Suprapubic skin (tissue), 3 donors: ENCODE data around the gene DUS1L.

ENCODE experiments used
- EP300 ChIP-seq: sonication (generic); formaldehyde crosslinking; IDR thresholded peaks from one replicate; pipeline ENCODE4 v1.6.1; 2017; ENCODE audit warnings: antibody characterized with exemption
- POLR2A ChIP-seq, 2 donors: fragments of 450-650 bp; IDR thresholded peaks; one replicate each; pipeline ENCODE4 v1.6.1; 2017; ENCODE audit warnings: antibody characterized with exemption in 2 of 2, mild to moderate bottlenecking in 2 of 2, moderate library complexity in 2 of 2
- TF ChIP-seq, protein P1 (sequence below), 2 donors: fragments of 200-600 bp in 1 of 2; fragments of 450-650 bp in 1 of 2; sonication (generic) in 1 of 2; IDR thresholded peaks; one replicate each; pipeline ENCODE4 v1.5.1; 2016 to 2019; ENCODE audit warnings: antibody characterized with exemption in 2 of 2, mild to moderate bottlenecking in 1 of 2, moderate library complexity in 1 of 2

DNA sequence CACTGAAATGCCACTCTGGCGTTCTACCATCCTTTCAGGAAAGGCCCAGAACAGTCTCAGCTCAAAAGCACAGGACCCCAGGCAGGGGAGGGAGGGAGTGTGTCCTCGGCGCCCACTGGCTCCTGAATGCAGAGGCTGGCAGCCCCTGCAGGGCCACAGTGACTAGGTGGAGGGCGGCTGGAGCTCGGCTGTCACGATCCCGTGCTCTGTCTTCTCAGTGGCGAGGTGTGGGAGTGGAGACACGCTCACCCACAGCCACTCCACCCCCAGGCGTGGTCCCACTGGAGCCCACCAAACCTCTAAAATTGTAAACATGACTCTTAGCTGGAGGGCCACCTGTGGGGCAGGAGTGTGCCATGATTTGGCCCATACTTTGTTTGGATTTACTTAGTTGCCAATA lies 48.8 kb upstream of the DUS1L start:
- TF ChIP-seq, protein P1, sequence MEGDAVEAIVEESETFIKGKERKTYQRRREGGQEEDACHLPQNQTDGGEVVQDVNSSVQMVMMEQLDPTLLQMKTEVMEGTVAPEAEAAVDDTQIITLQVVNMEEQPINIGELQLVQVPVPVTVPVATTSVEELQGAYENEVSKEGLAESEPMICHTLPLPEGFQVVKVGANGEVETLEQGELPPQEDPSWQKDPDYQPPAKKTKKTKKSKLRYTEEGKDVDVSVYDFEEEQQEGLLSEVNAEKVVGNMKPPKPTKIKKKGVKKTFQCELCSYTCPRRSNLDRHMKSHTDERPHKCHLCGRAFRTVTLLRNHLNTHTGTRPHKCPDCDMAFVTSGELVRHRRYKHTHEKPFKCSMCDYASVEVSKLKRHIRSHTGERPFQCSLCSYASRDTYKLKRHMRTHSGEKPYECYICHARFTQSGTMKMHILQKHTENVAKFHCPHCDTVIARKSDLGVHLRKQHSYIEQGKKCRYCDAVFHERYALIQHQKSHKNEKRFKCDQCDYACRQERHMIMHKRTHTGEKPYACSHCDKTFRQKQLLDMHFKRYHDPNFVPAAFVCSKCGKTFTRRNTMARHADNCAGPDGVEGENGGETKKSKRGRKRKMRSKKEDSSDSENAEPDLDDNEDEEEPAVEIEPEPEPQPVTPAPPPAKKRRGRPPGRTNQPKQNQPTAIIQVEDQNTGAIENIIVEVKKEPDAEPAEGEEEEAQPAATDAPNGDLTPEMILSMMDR (IDR thresholded peaks at IDR 0.05): no peak
- TF ChIP-seq EP300 (no peak), POLR2A (IDR thresholded peaks at IDR 0.05) (no peak)
